A673 (cell line): ENCODE measurements around the gene SREBF2. TPM values are rescaled to one million over a fixed set of nuclear protein-coding genes. Genes with fewer than 3 reads are reported as not detected.

Experiments
- BruUV-seq: library from RNA; stranded (reverse); fragments of 400-500 nt; replicated peaks from 2 replicates; lab custom pipeline; 2021; lab: Mats Ljungman, UMichigan
- CTCF ChIA-PET: fragments of 300-600 bp; sonication (Branson Sonifier 250); formaldehyde crosslinking; loops from one replicate; lab custom pipeline; 2022; ENCODE audit warnings: antibody characterized with exemption; lab: Charles Lee
- POLR2A ChIA-PET: fragments of 300-600 bp; sonication (Branson Sonifier 250); formaldehyde crosslinking; loops from one replicate; lab custom pipeline; 2022; ENCODE audit warnings: antibody characterized with exemption; ENCODE audit not compliant: low non-redundant PET; lab: Charles Lee
- DNase-seq: peaks from one replicate; pipeline ENCODE4 v3.0.0-alpha.2; 2015; ENCODE audit warnings: low spot score
- H3K27ac ChIP-seq: fragments of 200-600 bp; sonication (generic); 2 replicates; pipeline ENCODE4 v1.5.1; 2016; ENCODE audit warnings: mixed run types, low read depth, mild to moderate bottlenecking, mixed read lengths, antibody characterized with exemption, low read length; ENCODE audit not compliant: poor library complexity, severe bottlenecking
- H3K27me3 ChIP-seq: fragments of 200-600 bp; sonication (generic); replicated peaks from 2 replicates; pipeline ENCODE4 v1.6.1; 2017; ENCODE audit warnings: mixed run types, low read depth, mild to moderate bottlenecking, mixed read lengths, antibody characterized with exemption, low read length; ENCODE audit not compliant: insufficient read depth, poor library complexity
- H3K36me3 ChIP-seq: fragments of 200-600 bp; sonication (generic); 2 replicates; pipeline ENCODE4 v1.6.1; 2016; ENCODE audit warnings: mixed run types, mild to moderate bottlenecking, mixed read lengths, antibody characterized with exemption, low read length; ENCODE audit not compliant: insufficient read depth, poor library complexity, severe bottlenecking
- H3K4me1 ChIP-seq: fragments of 200-600 bp; sonication (generic); 2 replicates; pipeline ENCODE4 v1.6.1; 2017; ENCODE audit warnings: mixed run types, mild to moderate bottlenecking, mixed read lengths, antibody characterized with exemption, low read length; ENCODE audit not compliant: insufficient read depth, poor library complexity, severe bottlenecking
- H3K4me3 ChIP-seq: fragments of 200-600 bp; sonication (generic); 2 replicates; pipeline ENCODE4 v1.5.1; 2016; ENCODE audit warnings: low read depth, mixed run types, mild to moderate bottlenecking, mixed read lengths, low read length; ENCODE audit not compliant: poor library complexity, severe bottlenecking
- H3K9me3 ChIP-seq: fragments of 200-600 bp; sonication (generic); 2 replicates; pipeline ENCODE4 v1.6.1; 2016; ENCODE audit warnings: mixed run types, low read depth, mild to moderate bottlenecking, mixed read lengths, antibody characterized with exemption, low read length; ENCODE audit not compliant: poor library complexity, severe bottlenecking
- CTCF ChIP-seq: fragments of 300-800, 200-600 bp; sonication (generic); conservative IDR thresholded peaks from 2 replicates; pipeline ENCODE4 v1.5.1; 2017; ENCODE audit warnings: low read depth, mild to moderate bottlenecking, antibody characterized with exemption, low read length, moderate library complexity, mixed read lengths
- EZH2 ChIP-seq: fragments of 200-600 bp; sonication (generic); IDR thresholded peaks from 2 replicates; pipeline ENCODE4 v1.6.1; 2017; ENCODE audit warnings: borderline replicate concordance, low read depth, mild to moderate bottlenecking, mixed read lengths, antibody characterized with exemption, low read length; ENCODE audit not compliant: poor library complexity, severe bottlenecking
- intact Hi-C: fragments of 100-400 bp; cut with micrococcal nuclease; formaldehyde crosslinking; loops from one replicate; pipeline ENCODE4 v1.10.0; 2022; ENCODE audit not compliant: unreplicated experiment
- total RNA-seq: library from RNA; stranded (reverse); gene quantifications from 2 replicates; pipeline ENCODE4 v1.2.3, GENCODE V29; 2021

SREBF2 gene
- total RNA-seq, 1 experiment from 2014 or later: 141 TPM

DNA sequence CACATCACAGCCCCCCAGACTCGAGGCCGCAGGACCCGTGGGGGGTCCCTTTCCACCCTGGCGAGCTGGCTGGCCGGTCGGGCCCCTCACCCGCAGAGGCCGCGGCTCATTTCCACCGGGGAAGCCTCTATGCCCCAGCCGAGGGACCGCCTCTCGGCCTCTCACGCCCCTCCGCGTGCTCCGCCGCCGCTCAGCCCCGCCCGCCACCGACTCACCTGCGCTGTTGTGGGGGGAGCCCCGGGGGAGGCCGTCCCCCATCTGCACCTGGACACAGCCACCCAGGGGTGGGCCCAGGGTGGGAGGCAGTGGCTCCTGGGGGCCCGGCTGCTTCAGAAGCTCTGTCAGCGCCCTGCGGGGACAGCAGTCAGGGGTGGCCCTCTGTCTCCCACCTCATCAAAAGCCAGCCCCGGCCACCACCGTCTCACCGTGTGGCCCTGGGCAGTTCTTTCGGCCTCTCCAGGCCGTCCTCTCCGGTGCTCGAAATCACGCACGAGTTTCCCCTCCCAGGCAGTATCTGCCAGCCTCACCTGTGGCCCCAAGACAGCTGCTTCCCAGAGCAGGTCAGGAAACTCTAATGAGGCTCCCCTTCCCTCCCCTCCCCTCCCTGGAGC, 78.2 kb downstream of the SREBF2 start:
- Histone ChIP-seq H3K36me3 (peaks cover 13% of the 10 kb centered on the region), H3K9me3 (no peaks in the 10 kb centered on the region), H3K4me1 (peaks cover 26% of the 10 kb centered on the region), H3K27me3 (peaks cover 42% of the 10 kb centered on the region), H3K4me3 (peak overlapping the region; percentile 12), H3K27ac (no peak overlapping the region)
- CTCF ChIA-PET: no interaction called here
- intact Hi-C loops: no loop called here
- no peak for TF ChIP-seq CTCF
- no peak for DNase-seq
- BruUV-seq: no TSS peak
- POLR2A ChIA-PET: no interaction called here

DNA sequence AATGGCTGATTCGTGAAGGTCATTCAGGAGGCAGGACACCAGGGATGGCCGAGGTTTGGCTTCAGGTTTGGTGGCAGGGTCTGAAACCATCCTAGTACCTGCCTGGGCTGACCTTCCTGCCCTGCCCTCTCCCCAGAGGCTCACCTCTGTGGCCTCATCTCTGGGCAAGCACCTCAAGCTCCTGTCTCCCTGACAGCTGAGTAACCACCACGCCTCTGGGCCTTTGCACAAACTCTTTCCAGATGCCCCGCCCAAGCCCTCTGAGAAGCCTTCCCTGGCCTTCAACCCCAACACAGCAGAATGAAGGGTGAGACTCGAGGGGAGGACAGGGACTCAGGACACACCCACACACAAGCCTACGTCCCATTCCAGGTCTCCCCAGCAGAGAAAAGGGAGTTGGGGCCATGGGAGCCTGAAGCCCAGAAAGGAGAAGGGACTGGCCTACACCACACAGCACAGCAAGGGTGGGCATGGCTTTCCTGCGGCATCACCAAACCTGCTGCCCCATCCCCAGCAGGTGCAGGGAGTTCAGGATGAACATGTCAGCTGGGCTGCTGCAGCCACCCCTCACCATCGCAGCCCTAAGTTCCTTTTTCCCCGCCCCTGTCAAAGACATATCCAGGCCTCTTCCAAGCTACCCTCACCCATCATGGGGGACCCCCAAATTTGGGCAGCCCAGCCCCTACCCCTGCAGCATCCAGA, 79.6 kb downstream of the SREBF2 start:
- no peaks in the 10 kb centered on the region for H3K9me3 ChIP-seq
- CTCF ChIA-PET: no interaction called here
- intact Hi-C loops: no loop called here
- no peak overlapping the region for H3K27ac ChIP-seq
- H3K27me3 ChIP-seq: peaks cover 42% of the 10 kb centered on the region
- TF ChIP-seq CTCF (no peak), EZH2 (no peak)
- no peak for DNase-seq
- POLR2A ChIA-PET: no interaction called here
- H3K36me3 ChIP-seq: peaks cover 1% of the 10 kb centered on the region
- no peak overlapping the region for H3K4me3 ChIP-seq
- BruUV-seq: no TSS peak
- H3K4me1 ChIP-seq: peaks cover 28% of the 10 kb centered on the region

- peaks cover 31% of the 10 kb centered on the region for H3K4me1 ChIP-seq
- H3K27me3 ChIP-seq: peaks cover 42% of the 10 kb centered on the region
- no peak for DNase-seq
- no peak overlapping the region for H3K27ac ChIP-seq
- no peaks in the 10 kb centered on the region for H3K9me3 ChIP-seq
- CTCF ChIA-PET: no interaction called here
- POLR2A ChIA-PET: interaction anchor here (0.6 kb wide), 1 partner anchor 54 kb away, joined by 26 read pairs; no protein-coding TSS in a partner anchor
- intact Hi-C loops: no loop called here
- TF ChIP-seq EZH2: no peak
- no peak overlapping the region for H3K4me3 ChIP-seq
- H3K36me3 ChIP-seq: no peaks in the 10 kb centered on the region
- no TSS peak for BruUV-seq
Measured at GRCh38 chr22:41913040-41913719, 80.3 kb downstream of the SREBF2 start.
